SK-N-SH (cell line): ENCODE data around the gene VSIG8. TPM values are rescaled to one million over a fixed set of nuclear protein-coding genes. Genes with fewer than 3 reads are reported as not detected.
A peak's percentile ranks its signal among the peaks of the same experiment; 100 is the strongest.

Source experiments
- CTCF ChIA-PET: fragments of 300-600, 350-600 bp; formaldehyde crosslinking; extraction: SDS; loops from one replicate; lab custom pipeline; 2021; lab: Yijun Ruan, JAX
- POLR2A ChIA-PET: fragments of 350-600 bp; sonication (Branson Sonifier 250); formaldehyde crosslinking; extraction: SDS; loops from one replicate; lab custom pipeline; 2020; ENCODE audit warnings: antibody characterized with exemption, inconsistent platforms; lab: Yijun Ruan, JAX
- DNase-seq: peaks from one replicate; pipeline ENCODE4 v3.0.0; 2012
- H2AFZ ChIP-seq: fragments of 200-600 bp; sonication (generic); 2 replicates; pipeline ENCODE4 v1.8.1; 2016; ENCODE audit warnings: antibody characterized with exemption, mild to moderate bottlenecking, low read depth
- H3F3A ChIP-seq: fragments of 200-600 bp; sonication (generic); replicated peaks from 2 replicates; pipeline ENCODE3; 2016; ENCODE audit warnings: antibody characterized with exemption, mild to moderate bottlenecking; ENCODE audit not compliant: insufficient read depth
- H3K27ac ChIP-seq, 2 experiments: fragments of 200-500 bp in 1 of 2; fragments of 200-600 bp in 1 of 2; sonication (Bioruptor generic) in 1 of 2; sonication (generic), shearing (Covaris generic) in 1 of 2; 2 replicates each; pipeline versions ENCODE4 v1.5.1 to v1.6.1; 2014 to 2016; ENCODE audit warnings: low read depth in 2 of 2, inconsistent platforms in 1 of 2, low read length in 1 of 2, mild to moderate bottlenecking in 1 of 2, mixed read lengths in 1 of 2
- H3K27me3 ChIP-seq: fragments of 200-600 bp; sonication (generic), shearing (Covaris generic); 2 replicates; pipeline ENCODE4 v1.6.1; 2016; ENCODE audit warnings: mixed run types; ENCODE audit not compliant: insufficient read depth
- H3K36me3 ChIP-seq, 2 experiments: fragments of 200-500 bp in 1 of 2; fragments of 200-600 bp in 1 of 2; sonication (Bioruptor generic) in 1 of 2; sonication (generic) in 1 of 2; replicated peaks in 1 of 2; 2 replicates each; pipeline versions ENCODE3 to v1.5.1; 2014 to 2016; ENCODE audit warnings: low read length in 1 of 2, mild to moderate bottlenecking in 1 of 2; ENCODE audit not compliant: insufficient read depth in 2 of 2, control insufficient read depth in 1 of 2
- H3K4me1 ChIP-seq, 2 experiments: fragments of 200-500 bp in 1 of 2; fragments of 200-600 bp in 1 of 2; sonication (Bioruptor generic) in 1 of 2; sonication (generic), shearing (Covaris generic) in 1 of 2; 2 replicates each; pipeline versions ENCODE4 v1.5.1 to v1.6.1; 2014 to 2016; ENCODE audit warnings: low read depth in 1 of 2, low read length in 1 of 2, mixed run types in 1 of 2; ENCODE audit not compliant: insufficient read depth in 2 of 2, control insufficient read depth in 1 of 2
- H3K4me2 ChIP-seq: fragments of 200-600 bp; sonication (generic), shearing (Covaris generic); 2 replicates; pipeline ENCODE4 v1.6.1; 2017; ENCODE audit warnings: mixed run types
- H3K4me3 ChIP-seq, 2 experiments: fragments of 200-500 bp in 1 of 2; fragments of 200-600 bp in 1 of 2; sonication (Bioruptor generic) in 1 of 2; sonication (generic), shearing (Covaris generic) in 1 of 2; 2 replicates each; pipeline versions ENCODE4 v1.5.1 to v1.8.1; 2014 to 2016; ENCODE audit warnings: low read depth in 2 of 2, inconsistent platforms in 1 of 2, low read length in 1 of 2, mild to moderate bottlenecking in 1 of 2, mixed read lengths in 1 of 2, moderate library complexity in 1 of 2
- H3K79me2 ChIP-seq: fragments of 200-600 bp; sonication (generic); 2 replicates; pipeline ENCODE4 v1.8.1; 2017; ENCODE audit warnings: mild to moderate bottlenecking; ENCODE audit not compliant: insufficient read depth
- H3K9ac ChIP-seq: fragments of 200-600 bp; sonication (generic); 2 replicates; pipeline ENCODE4 v1.6.1; 2017; ENCODE audit warnings: mixed run types
- H3K9me2 ChIP-seq: fragments of 200-600 bp; sonication (generic); 2 replicates; pipeline ENCODE4 v1.6.1; 2017; ENCODE audit warnings: mixed run types
- H3K9me3 ChIP-seq: fragments of 200-600 bp; sonication (generic); 2 replicates; pipeline ENCODE4 v1.6.1; 2017; ENCODE audit warnings: mixed run types, mild to moderate bottlenecking, moderate library complexity
- H4K20me1 ChIP-seq: fragments of 200-600 bp; sonication (generic); 2 replicates; pipeline ENCODE4 v1.6.1; 2017; ENCODE audit warnings: mild to moderate bottlenecking, mixed run types; ENCODE audit not compliant: insufficient read depth
- CTCF ChIP-seq: fragments of 200-600 bp; sonication (generic); IDR thresholded peaks from 2 replicates; pipeline ENCODE4 v1.6.1; 2017; ENCODE audit warnings: antibody characterized with exemption, mild to moderate bottlenecking, moderate library complexity
- JUND ChIP-seq: IDR thresholded peaks from 2 replicates; pipeline ENCODE4 v1.4.0; 2012
- MXI1 ChIP-seq: IDR thresholded peaks from 2 replicates; pipeline ENCODE4 v1.6.1; 2012; ENCODE audit warnings: mild to moderate bottlenecking, low read depth, low read length, improper control_type of control experiment
- RXRA ChIP-seq: IDR thresholded peaks from 2 replicates; pipeline ENCODE4 v1.4.0; 2012; ENCODE audit warnings: low read depth, mild to moderate bottlenecking, borderline replicate concordance
- SIN3A ChIP-seq: IDR thresholded peaks from 2 replicates; pipeline ENCODE4 v1.6.1; 2012; ENCODE audit warnings: low read depth, mild to moderate bottlenecking, low read length, moderate library complexity, borderline replicate concordance
- TCF12 ChIP-seq: IDR thresholded peaks from 2 replicates; pipeline ENCODE4 v1.4.0; 2012
- WGBS: methylation state at CpG from one replicate; pipeline ENCODE4 v1.1.6; 2017; ENCODE audit warnings: low lambda C conversion rate; 5-methylcytosine and 5-hydroxymethylcytosine counted together
- polyA plus RNA-seq, 3 experiments: library from polyadenylated mRNA; depleted of rRNA; stranded (reverse); fragments of >200 nt; gene quantifications; 2 replicates each; pipeline ENCODE4 v1.2.3, GENCODE V29; 2012

The VSIG8 gene
- polyA plus RNA-seq, 1 of the 3 experiments (the other 2 are of a cell fraction), result not detected

GRCh38 chr1:159829822-159830465 lies 32.5 kb downstream of the VSIG8 start:
- Histone ChIP-seq H3K4me3 (no peak overlapping the region), H3K9me3 (no peaks in the 10 kb centered on the region), H3K4me1 (peaks cover 13% of the 10 kb centered on the region in 2 experiments; a peak in 2 of 4 replicates), H3K79me2 (no peaks in the 10 kb centered on the region), H3F3A (no peaks in the 10 kb centered on the region), H2AFZ (no peak overlapping the region), H3K36me3 (no peaks in the 10 kb centered on the region), H3K9ac (no peak overlapping the region), H3K4me2 (no peak overlapping the region), H4K20me1 (no peaks in the 10 kb centered on the region), H3K9me2 (no peaks in the 10 kb centered on the region), H3K27me3 (no peaks in the 10 kb centered on the region), H3K27ac (no peak overlapping the region)
- ChIA-PET CTCF (interaction anchor here (0.7 to 8.8 kb wide), 6 partner anchors 8 to 408 kb away, joined by 3 to 41 read pairs (median 10); no protein-coding TSS in a partner anchor), POLR2A (no interaction called here)
- TF ChIP-seq RXRA (no peak), JUND (0 out of 2 replicates have a peak, but pooled peaks have one; percentile 1), TCF12 (peak; percentile 16; the same call in 1 of the 2 replicates)
- WGBS, result 32% methylated on average over 5 of the region's 18 CpGs
- no peak for DNase-seq

GRCh38 chr1:159829273-159829634 lies 33.2 kb downstream of the VSIG8 start:
- H3K9me2 ChIP-seq, result no peaks in the 10 kb centered on the region
- peak; percentile 20 for DNase-seq
- peaks cover 13% of the 10 kb centered on the region in 2 experiments; a peak in 2 of 4 replicates for H3K4me1 ChIP-seq
- no peak overlapping the region for H2AFZ ChIP-seq
- H3K79me2 ChIP-seq, result no peaks in the 10 kb centered on the region
- no peaks in the 10 kb centered on the region for H3K27me3 ChIP-seq
- no peak overlapping the region for H3K9ac ChIP-seq
- ChIA-PET POLR2A (no interaction called here), CTCF (interaction anchor here (3.5 to 8.8 kb wide), 2 partner anchors 31 to 62 kb away, joined by 12 to 41 read pairs; no protein-coding TSS in a partner anchor)
- H3F3A ChIP-seq, result no peaks in the 10 kb centered on the region
- no peak overlapping the region for H3K4me3 ChIP-seq
- H3K36me3 ChIP-seq, result no peaks in the 10 kb centered on the region
- H4K20me1 ChIP-seq, result no peaks in the 10 kb centered on the region
- no peak overlapping the region for H3K4me2 ChIP-seq
- WGBS, result 82% methylated on average over 3 of the region's 3 CpGs
- TF ChIP-seq CTCF (peak; percentile 24; the same call in 1 of the 2 replicates), SIN3A (no peak)
- H3K27ac ChIP-seq, result no peak overlapping the region
- H3K9me3 ChIP-seq, result no peaks in the 10 kb centered on the region

GRCh38 chr1:159828581-159829272 lies 33.7 kb downstream of the VSIG8 start:
- 88% methylated on average over 11 of the region's 11 CpGs for WGBS
- Histone ChIP-seq H3K9ac (no peak overlapping the region), H4K20me1 (no peaks in the 10 kb centered on the region), H3K36me3 (no peaks in the 10 kb centered on the region), H3F3A (no peaks in the 10 kb centered on the region), H3K4me3 (no peak overlapping the region), H3K4me1 (peaks cover 13 to 14% of the 10 kb centered on the region in 2 experiments; a peak in 2 of 4 replicates), H3K4me2 (no peak overlapping the region), H3K9me2 (no peaks in the 10 kb centered on the region), H3K79me2 (no peaks in the 10 kb centered on the region), H2AFZ (no peak overlapping the region), H3K27ac (no peak overlapping the region), H3K9me3 (no peaks in the 10 kb centered on the region), H3K27me3 (no peaks in the 10 kb centered on the region)
- no peak for DNase-seq
- TF ChIP-seq MXI1, result no peak
- POLR2A ChIA-PET, result no interaction called here
- CTCF ChIA-PET, result interaction anchor here (3.5 to 8.8 kb wide), 2 partner anchors 30 to 62 kb away, joined by 12 to 41 read pairs; no protein-coding TSS in a partner anchor
